Right kidney (tissue), 9 donors: ENCODE results near the gene GTF3A.
"Not testable (repeated sequence)": the region's sequence is repeated elsewhere in the genome, so short reads cannot be mapped to it uniquely, and the experiment has no call there.

ENCODE experiments used
- DNase-seq: peaks from one replicate; pipeline ENCODE4 v3.0.0-alpha.2; 2016
- long read RNA-seq, 8 donors: transcript quantifications; one replicate each; lab custom pipeline, GENCODE V29; 2026

GTF3A gene
- long read RNA-seq, donor 1, transcript GTF3A-207 (3 exons, 829 nt), result minor isoform, 6 of 33 reads
- long read RNA-seq, donor 1, transcript GTF3A-201 (9 exons, 1,383 nt), result major isoform, 26 of 33 reads
- long read RNA-seq, donor 1, partial matches to known transcripts, result 0 of 33 reads
- long read RNA-seq, donor 1, other reads (novel, unspliced or antisense), result 0 of 33 reads
- long read RNA-seq, donor 2, transcript GTF3A-201 (9 exons, 1,383 nt), result major isoform, 15 of 94 reads
- long read RNA-seq, donor 2, partial matches to known transcripts, result 47 of 94 reads
- long read RNA-seq, donor 2, other reads (novel, unspliced or antisense), result 29 of 94 reads
- long read RNA-seq, donor 3, transcript GTF3A-201 (9 exons, 1,383 nt), result major isoform, 9 of 80 reads
- long read RNA-seq, donor 3, partial matches to known transcripts, result 39 of 80 reads
- long read RNA-seq, donor 3, other reads (novel, unspliced or antisense), result 31 of 80 reads
- long read RNA-seq, donor 4, transcript GTF3A-201 (9 exons, 1,383 nt), result major isoform, 13 of 40 reads
- long read RNA-seq, donor 4, partial matches to known transcripts, result 23 of 40 reads
- long read RNA-seq, donor 4, other reads (novel, unspliced or antisense), result 0 of 40 reads
- long read RNA-seq, donor 5, transcript GTF3A-201 (9 exons, 1,383 nt), result major isoform, 26 of 28 reads
- long read RNA-seq, donor 5, partial matches to known transcripts, result 0 of 28 reads
- long read RNA-seq, donor 5, other reads (novel, unspliced or antisense), result 0 of 28 reads
- long read RNA-seq, donor 6, transcript GTF3A-201 (9 exons, 1,383 nt), result major isoform, 22 of 111 reads
- long read RNA-seq, donor 6, partial matches to known transcripts, result 58 of 111 reads
- long read RNA-seq, donor 6, other reads (novel, unspliced or antisense), result 26 of 111 reads
- long read RNA-seq, donor 7, transcript GTF3A-201 (9 exons, 1,383 nt), result major isoform, 34 of 62 reads
- long read RNA-seq, donor 7, transcript GTF3A-207 (3 exons, 829 nt), result minor isoform, 5 of 62 reads
- long read RNA-seq, donor 7, partial matches to known transcripts, result 23 of 62 reads
- long read RNA-seq, donor 7, other reads (novel, unspliced or antisense), result 0 of 62 reads
- long read RNA-seq, donor 8, transcript GTF3A-201 (9 exons, 1,383 nt), result major isoform, 15 of 46 reads
- long read RNA-seq, donor 8, partial matches to known transcripts, result 28 of 46 reads
- long read RNA-seq, donor 8, other reads (novel, unspliced or antisense), result 0 of 46 reads

- DNase-seq, result peak; percentile 94
Observed at GRCh38 chr13:27424246-27425157, at the start of gene GTF3A. Gene GTF3A, plus strand, starts transcription at chr13:27424619.

- DNase-seq, result no peak
Observed at GRCh38 chr13:27374650-27375049, 49.8 kb upstream of the GTF3A start.

GRCh38 chr13:27375686-27376326 lies 48.6 kb upstream of the GTF3A start:
- DNase-seq, result no peak

DNA sequence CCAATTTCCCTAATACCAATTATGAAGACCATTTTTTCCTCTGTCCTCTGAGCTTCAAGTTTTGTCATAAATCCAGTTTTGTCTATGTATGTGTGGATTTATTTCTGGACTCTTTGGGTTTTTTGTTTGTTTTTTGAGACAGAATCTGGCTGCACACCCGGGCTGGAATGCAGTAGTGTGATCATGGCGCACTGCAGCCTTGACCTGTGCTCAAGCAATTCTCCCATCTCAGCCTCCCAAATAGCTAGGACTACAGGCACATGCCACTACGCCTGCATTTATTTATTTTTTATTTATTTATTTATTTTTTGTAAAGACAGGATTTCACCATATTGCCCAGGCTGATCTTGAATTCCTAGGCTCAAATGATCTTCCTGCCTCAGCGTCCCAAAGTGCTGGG lies 45.3 kb upstream of the GTF3A start:
- no peak for DNase-seq

- DNase-seq, result peak; percentile 33
Observed at GRCh38 chr13:27379694-27380641, 44.5 kb upstream of the GTF3A start.

GRCh38 chr13:27381601-27382000 lies 42.8 kb upstream of the GTF3A start:
- no peak for DNase-seq

DNA sequence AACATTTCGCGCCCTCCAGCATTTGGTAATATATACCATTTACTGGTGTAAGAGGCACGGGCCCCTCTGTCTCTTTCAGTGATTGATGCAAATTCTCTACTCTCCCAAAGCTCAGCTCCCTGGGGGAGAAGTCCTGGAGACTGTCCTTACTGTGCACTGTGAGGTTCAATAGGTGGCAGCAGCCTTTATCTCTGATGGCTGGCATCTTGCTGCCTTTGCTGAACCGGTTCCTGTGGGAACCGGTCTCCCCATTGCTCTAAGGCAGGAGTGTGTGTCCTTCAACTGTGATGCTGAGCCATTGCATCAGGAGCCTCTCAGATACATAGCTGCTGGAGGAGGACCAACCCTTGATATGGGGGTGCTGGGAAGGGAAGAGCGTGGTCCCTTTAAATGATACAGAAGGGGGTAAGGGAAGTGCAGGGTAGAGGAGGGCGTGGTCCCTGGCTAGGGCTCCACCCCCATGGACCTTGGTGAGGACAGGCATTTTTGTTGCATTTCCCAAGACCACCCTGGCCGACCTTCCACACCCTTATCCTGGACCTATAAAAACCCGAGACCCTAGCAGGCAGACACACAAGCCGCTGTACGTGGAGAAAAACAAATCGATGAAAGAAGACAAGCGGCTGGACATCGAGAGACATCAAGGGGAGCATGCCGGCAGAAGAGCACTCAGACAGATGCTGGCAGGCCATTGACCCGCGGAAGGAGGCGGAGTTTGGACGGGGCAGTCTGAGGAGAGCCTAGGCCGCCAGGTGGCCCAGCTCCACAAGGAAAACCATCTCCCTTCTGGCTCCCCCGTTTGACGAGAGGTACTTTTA lies 41.1 kb upstream of the GTF3A start:
- no peak for DNase-seq

GRCh38 chr13:27384285-27384684 lies 40.1 kb upstream of the GTF3A start:
- DNase-seq, result no peak

DNA sequence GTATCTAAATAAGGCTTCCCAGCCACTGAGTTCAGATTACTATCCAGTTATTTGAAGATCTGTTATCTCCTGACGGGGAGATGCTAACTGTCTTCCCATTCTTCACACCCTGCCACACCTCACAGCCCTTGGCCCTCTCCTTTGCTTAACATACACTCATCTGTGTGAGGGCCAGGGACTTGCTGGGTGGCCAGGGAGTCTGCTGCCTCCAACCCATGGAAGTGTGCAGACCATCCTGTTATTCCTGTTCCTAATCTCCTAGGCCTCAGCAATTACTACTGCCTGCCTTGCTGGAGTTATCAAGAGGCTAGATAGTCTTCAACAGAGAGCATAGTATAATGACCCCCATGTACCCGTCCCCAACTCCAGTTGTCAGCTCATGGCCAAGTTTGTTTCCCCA lies 36.2 kb upstream of the GTF3A start:
- DNase-seq, result no peak

DNA sequence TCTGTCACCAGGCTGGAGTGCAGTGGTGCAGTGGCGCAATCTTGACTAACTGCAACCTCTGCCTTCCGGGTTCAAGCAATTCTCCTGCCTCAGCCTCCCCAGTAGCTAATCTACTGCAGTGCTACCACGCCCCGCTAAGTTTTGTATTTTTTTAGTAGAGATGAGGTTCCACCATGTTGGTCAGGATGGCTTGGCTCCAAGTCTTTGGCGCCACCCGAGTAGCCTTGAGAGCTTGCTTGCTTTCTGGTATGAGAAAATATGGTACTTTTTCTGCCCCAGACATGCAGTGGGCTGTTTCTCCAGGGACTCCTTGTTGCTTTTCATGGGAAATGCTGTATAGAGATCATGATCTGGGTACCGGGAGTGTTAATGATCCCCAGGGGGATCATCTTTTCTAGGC lies 34.5 kb upstream of the GTF3A start:
- no peak for DNase-seq

DNA sequence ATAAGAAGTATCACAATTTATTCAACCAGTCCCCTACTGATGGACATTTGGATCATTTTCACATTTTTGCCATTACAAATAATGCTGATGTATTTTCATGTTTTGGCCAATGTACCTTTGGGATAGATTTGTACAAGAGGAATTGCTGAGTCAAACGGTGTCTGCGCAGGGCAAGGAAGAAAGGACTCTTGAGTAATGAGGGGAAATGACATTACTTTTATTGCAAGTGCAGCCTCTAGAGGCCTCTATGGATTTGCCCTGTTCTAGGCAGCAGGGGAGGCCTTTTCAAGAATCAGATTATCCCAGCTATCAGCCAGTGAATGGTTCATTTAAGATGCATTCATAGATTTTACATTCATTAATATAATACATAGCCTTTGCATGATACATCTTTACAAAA lies 32.9 kb upstream of the GTF3A start:
- no peak for DNase-seq

GRCh38 chr13:27393101-27393500 lies 31.3 kb upstream of the GTF3A start:
- DNase-seq, result no peak

- no peak for DNase-seq
Observed at GRCh38 chr13:27395007-27395510, 29.4 kb upstream of the GTF3A start.

DNA sequence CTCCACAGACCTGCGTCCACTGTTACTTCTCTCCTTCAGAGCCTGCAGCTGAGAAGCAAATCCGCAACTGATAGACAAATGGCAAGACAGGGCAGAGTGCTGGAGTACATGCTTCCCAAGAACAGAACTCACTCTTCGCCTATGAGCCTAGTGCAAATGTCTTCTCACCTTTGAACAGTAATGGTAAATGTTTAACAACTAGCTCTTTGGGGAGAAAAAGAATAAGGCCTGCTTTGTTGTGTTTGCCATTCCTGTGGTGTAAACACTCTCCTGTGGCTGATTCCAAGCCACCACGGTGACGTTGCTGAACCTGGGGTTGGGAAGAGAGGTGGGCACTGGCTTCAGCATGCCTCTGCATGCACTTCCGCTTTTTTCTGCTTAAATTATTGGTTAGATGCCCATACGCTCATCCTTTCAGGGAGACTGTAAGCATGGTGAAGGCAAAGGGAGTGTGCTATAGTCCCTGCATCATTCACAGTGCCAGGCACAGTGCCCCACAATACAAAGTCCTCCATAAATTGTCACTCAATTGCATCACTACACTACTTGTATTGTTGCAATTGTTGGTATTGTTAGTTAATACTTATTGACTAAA lies 28.1 kb upstream of the GTF3A start:
- no peak for DNase-seq

DNA sequence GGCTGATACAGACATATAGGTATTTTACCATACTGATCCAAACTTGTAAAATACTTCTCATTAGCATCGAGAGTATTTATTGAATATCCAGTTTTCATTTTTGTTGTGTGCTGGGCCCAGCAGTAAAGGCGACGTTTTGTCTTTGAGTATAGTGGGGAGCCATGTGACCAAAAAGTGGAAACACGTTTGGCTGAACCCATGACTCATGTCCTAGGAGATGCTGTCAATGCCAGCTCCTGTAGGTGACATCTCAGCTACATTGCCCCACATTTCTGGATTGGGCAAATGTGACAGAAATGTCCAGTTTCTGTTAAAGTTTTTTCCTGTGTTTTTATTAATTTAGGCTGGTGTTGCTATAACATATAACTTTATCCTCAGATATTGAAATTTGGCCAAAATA lies 26.1 kb upstream of the GTF3A start:
- no peak for DNase-seq

DNA sequence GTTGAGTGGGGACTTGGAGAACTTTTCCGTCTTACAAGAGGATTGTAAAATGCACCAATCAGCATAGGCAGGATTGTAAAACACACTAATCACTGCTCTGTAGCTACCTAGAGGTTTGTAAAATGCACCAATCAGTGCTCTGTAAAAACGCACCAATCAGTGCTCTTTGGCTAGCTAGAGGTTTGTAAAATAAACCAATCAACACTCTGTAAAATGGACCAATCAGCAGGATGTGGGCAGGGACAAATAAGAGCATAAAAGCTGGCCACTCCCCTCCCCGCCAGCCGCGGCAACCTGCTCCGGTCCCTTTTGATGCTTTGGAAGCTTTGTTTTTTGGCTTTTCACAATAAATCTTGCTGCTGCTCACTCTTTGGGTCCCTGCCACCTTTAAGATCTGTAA lies 24.0 kb upstream of the GTF3A start:
- DNase-seq, result not testable (repeated sequence)

DNA sequence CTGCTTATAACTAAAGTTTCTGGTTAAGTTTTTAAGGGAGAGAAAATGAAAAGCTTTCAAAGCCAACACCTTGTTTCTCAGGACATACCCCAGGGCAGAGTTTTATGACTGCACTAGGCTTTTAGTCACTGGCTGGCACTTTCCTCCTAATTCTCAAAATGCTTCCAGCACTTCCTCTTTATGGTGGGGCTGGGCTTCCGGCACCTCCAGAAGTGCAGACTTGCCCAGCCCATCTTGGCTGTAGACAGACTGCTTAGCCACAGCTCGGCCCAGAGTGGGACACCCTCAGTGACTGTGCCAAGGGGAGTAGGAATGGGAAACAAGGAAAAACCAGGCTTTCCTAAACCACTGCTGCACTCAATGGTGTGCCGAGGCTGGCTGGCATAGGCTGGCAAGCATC lies 23.2 kb upstream of the GTF3A start:
- no peak for DNase-seq

GRCh38 chr13:27403203-27403678 lies 21.2 kb upstream of the GTF3A start:
- no peak for DNase-seq
